Hematopoietic multipotent progenitor cell treated with erythropoietin and hydrocortisone succinate and interleukin-3 and kit ligand, for 17 days (in vitro differentiated cells): ENCODE data around the gene EVL.

ENCODE experiments used
- DNase-seq: peaks from one replicate; pipeline ENCODE4 v3.0.0-alpha.2; 2015; ENCODE audit warnings: low spot score

The EVL gene

GRCh38 chr14:100109594-100109955 lies 44.4 kb downstream of the EVL start:
- DNase-seq = no peak

DNA sequence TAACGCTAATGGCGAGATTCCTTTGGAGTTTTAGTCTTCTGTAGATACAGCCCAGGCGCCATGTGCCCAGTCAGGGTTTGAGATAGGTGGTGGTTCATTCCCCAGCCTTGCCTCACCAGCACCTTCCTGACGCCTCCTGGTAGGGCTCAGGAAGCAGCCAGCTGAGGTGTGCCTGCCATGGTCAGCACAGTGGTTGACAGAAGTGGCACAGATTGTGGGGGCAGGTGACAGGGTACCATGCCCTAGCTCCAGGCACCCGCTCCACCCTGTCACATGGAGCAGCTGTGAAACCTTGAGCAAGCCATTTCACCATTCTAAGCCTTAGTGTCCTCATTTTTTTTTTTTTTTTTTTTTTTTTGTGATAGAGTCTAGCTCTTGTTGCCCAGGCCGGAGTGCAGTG lies 45.6 kb downstream of the EVL start:
- DNase-seq = no peak

DNA sequence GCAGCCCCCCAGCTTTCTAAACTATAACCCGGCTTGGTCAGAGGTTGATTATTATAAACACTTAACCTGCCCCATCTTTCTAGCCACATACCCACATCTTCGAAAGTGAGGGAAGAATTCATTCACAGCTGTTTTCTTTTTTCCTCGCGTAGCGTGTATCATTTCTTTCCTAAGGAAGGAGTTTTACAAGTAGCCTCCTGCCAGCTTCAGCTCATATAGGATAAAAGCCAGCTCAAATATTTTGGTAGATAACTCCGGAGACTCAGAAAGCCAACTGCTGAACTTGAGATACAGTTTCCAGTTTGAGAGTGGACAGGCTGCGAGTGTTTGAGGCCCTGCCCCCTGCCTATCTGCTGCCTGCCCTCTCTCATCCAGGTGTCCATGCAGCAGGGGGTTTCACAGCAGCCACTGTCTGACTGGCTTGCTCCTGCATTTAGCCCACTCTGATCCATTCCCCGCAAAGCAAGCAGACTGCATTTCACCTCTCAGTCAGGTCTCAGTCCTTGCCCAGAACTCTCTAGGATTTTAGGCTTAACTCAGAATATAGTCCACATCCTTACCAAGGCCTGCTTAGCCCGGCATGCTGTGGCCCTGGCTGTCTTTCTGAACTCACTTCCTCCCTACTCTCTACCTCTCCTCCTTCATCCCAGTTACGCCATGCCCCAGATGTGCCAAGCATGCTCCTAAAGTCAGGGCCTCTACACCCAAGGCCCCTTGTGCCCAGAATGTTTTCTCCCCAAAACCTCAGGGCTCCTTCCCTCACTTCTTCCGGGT lies 46.9 kb downstream of the EVL start:
- no peak for DNase-seq

DNA sequence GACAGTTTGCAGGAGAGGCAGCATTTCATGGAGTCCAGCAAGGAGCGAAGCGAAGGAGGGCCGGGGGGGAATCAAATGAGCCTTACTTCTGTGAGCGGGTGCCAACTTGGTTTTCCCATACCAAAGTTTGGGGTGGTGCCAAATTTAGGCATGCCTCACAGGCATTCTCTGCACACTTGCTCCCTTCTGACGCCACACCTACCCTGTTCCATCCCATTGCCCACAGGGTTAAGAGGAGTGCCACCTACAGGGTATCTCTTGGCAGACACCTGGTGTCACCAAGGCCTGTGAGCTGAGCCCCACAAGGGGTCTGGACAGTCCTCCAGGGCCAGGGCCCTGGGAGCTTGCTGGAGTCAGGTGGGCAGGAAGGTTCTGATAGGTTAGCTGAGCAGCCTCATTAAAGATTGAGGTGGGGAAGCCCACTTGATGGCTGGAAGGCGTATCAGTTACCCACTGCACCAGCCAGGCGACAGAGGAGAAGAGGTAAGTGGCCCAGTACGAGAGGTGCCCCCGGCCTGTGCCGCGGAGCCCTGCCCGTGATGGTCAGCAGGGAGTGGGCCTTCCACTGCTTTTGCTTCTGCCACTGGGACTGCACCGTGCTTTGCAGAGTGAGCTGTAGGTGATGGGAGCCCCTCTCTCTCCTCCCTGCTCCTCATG lies 49.0 kb downstream of the EVL start:
- DNase-seq = no peak

GRCh38 chr14:100115236-100115635 lies 50.0 kb downstream of the EVL start:
- DNase-seq = no peak

DNA sequence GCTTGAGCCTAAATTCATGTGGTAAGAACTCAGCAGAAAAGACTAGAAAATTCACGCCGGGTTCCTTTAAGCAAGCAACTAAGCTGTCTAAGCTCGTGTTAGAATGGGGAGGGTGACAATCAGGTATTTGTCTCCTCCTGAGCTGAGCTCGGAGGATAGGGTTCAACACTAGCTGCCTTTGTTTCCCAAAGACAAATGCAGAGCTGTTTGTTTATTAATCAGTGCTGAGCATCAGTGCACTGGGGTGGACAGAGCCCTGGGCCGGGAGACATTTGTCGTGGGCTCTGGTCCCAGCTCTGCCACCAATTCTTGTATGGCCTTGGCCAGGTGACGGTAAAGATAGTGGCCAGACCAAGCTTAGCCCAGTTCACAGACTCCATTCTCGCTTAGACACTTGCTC lies 50.5 kb downstream of the EVL start:
- DNase-seq = no peak

- no peak for DNase-seq
Measured at GRCh38 chr14:100116134-100116533, 50.9 kb downstream of the EVL start.

DNA sequence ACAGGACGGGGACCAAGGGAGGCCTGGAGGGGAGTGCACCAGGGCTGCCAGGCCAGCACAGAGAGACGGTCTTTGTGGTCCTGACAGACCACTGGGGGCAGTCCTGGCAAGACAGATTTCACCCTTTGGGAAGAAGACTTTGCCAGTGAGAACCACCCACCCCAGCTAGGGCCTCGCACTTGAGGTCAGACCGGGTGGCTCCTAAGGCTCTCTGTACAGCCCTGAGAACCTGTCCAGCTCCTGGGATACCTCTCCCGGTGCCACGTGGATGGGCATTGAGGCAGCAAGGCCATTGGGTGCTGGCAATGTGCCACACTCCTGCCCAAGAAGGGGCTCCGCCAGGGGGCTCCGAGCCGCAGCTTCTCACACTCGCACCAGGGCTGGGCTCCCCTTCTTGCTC lies 51.8 kb downstream of the EVL start:
- no peak for DNase-seq

DNA sequence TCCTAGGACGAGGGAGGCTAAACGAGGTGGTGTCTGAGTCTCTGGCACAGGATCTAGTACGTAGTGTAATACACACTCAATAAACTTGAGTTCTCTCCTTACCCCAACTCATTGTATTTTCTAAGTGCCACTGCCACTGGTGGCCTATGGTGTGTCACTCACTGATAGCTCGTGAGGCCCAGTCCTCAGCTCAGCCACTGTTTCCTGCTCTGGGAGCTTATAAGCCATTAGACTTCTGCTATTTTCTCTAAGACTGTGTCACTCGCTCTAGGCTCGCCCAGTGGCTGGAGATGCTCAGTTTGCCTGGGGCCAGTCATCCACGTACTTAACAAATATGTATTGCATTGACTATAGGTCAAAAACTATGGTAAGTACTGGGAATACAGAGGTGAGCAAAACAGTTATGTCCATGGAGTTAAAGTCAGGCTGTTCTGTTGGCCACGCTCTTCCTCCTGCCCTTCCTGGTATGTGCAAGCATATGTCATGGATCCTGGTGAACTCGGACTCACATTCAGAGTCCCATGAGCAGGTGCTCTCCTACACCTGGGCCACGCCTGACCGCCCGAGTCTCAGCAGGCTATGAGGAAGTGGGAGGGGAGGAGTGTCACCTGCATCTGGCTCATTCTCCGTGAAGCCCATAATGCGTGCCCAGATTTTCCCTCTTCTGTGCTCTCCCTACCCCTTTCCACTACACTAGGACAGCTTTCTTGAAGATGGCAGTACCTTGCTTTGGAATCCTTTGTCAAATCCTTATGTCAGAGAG lies 52.6 kb downstream of the EVL start:
- no peak for DNase-seq

DNA sequence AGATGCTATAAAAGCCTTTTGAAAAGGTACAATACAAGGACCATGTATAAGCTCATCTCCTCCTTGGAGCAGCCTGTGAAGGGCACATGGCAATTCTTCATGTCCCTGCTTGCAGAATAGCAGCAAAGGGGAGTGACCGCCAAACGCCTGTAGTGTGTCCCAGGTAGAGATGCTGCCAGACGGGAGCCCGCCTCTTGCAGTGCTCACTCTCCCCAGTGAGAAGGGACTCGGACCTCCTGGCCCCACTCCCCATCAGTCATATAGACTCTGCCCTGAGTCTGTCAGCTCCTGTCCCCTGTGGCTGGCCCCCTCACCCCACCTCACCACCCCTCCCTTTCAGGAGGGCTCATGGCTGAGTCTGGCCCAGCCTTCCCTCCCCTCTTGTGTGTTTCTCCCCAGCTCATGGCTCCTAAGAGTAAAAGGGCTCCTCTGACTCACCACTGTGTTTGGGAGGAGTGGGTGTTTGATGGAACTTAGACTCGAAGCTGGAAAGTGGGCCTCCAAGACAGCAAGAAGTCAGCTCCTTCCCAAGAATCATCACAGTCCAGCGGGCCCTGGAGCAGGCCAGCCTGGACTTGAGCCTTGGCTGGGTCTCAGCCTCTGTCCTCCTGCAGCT lies 53.3 kb downstream of the EVL start:
- no peak for DNase-seq

DNA sequence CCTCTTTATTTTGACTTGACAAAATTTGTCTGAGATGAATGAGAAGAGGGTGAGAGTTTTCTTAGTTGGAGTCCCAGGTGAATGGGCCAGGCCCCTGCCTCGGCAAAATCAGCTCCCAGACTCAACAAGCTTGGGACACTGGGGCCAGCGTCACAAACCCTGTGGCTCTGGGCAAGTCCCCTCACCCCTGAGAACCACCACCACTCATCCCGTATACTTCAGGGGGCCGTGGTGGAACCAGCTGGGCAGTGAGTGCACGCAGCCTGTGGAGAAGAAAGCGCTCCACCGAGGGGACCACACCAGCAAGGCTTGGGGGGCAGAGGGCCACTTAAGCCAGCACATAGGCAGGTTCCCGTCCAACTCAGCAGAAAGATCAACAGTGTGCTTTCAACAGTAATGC lies 54.0 kb downstream of the EVL start:
- no peak for DNase-seq

GRCh38 chr14:100120522-100121269 lies 55.5 kb downstream of the EVL start:
- no peak for DNase-seq

DNA sequence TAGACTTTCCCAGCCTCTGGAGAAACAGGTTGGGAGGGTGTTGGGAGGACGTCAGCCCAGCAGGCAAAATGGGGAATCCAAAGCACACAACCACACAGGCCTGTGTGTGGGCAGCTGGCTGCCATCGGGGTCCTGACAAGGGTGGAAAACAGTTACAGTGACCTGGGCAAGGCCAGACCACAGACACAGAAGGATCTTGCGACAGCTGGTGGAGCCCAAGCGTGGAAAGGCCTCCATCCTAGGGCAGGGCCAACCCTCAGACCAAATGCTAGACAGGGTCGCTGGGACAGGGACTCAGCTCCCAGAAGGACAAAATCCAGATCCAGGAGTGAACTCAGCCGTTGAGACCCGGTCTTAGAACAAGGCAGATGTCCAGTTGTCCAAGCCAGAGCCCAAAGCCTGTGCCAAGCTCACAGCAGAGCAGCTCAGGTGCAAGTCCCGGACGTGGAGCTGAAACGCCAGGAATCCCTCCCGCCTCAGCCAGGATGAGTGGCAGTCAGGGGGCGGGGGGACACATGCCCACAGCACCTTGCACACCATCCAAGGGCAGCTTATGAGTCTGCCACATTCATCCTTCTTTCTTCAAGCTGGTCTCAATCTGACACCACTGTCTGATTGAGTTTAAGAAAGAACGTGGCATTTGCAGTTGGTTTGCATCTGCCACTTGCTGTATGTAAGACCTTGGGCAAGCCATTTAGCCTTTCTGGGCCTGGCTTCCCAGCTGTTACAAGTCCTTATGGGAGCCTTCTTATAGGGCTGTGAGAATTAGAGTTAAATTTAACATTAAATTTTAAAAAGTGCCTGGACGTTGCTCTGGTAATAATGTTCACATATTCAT lies 56.6 kb downstream of the EVL start:
- DNase-seq = no peak

- peak; percentile 44 for DNase-seq
Measured at GRCh38 chr14:100122481-100123223, 57.4 kb downstream of the EVL start.

GRCh38 chr14:100123618-100124017 lies 58.4 kb downstream of the EVL start:
- DNase-seq = no peak

DNA sequence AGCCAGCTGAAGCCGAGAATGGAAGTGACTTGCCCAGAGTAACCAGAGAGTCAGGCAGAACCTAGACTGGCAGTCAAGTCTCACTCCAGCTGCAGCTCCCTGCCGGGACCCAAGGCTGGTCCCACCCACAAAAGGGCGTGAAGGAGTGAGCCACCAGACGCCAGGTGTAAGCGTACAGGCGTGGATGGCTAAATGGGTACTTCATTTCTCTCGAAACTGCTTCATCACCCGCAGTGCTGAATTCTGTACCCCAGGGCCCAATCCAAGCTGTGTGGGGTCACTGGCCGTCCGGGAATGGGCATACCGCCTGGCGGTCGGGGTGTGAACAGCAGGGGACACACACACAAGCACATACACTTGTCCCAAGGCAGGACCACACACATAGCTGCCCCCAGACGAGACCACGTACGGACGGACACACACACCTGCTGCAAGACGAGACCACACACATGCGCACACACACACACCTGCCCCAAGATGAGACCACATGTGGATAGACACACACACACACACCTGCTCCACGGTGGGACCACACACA lies 59.4 kb downstream of the EVL start:
- no peak for DNase-seq

- no peak for DNase-seq
Measured at GRCh38 chr14:100126401-100126800, 61.2 kb downstream of the EVL start.

GRCh38 chr14:100127853-100128455 lies 62.7 kb downstream of the EVL start:
- DNase-seq = no peak

DNA sequence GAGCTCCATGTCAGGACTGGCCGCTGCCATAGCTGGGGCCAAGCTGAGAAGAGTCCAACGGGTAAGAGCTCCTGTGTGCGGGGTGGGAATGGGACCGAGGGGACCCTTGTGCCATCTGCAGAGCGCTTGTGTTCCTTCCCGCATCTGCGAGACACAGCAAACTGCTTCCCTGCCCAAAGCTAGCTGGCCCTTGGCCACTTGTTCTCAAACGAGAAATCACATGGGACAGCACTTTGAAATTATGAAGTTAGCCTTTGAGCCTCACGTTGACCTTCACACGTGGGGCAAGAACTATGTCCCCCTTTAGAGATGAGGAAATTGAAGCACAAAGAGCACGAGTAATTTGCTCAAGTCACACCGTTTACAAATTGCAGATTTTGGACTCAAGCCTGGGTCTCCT lies 63.5 kb downstream of the EVL start:
- DNase-seq = no peak

- DNase-seq = no peak
Measured at GRCh38 chr14:100129161-100129589, 64.0 kb downstream of the EVL start.
